ENCODE measurements around the gene RRH.

DNA sequence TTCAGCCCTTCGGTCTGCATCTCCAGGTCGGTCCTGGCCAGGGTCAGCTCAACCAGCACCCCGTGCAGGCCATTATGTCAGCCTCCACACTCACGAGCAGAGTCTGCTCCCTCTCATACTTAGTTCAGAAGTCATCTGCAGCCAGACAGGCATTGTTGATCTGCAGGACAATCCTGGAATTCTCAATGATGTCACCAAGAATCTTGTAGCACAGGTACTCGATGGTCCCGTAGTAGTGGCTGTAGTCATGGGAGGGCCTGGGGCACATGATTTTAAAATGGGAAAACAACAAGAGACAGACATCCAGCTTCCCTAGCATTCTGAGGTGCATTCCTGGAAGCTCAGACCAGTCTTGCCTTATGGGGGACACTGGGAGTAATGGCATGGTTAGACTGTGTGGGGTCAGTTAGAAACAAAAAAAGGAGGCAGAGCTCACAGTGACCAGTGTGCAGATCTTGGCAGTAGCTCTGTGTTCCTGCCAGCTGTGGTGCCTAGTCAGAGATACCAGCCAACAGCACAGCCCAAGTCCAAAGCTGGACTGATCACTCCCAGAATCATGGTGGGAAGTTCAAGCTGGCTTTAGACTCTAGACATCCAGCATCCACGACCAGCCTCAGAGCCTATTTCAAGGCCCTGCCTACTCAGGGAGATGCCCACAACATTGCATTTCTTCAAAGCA is 52.0 kb downstream of the RRH start:
- no peak for TF ChIP-seq CTCF (IDR thresholded peaks at IDR 0.05)
- no peak for TF ChIP-seq EZH2 (IDR thresholded peaks at IDR 0.05; ENCODE audit: borderline replicate concordance, insufficient read depth, low read depth, low read length, poor library complexity, severe bottlenecking)
